ENCODE results near the gene SLC34A3.
"Not testable (repeated sequence)": the region's sequence is repeated elsewhere in the genome, so short reads cannot be mapped to it uniquely, and the experiment has no call there.

SLC34A3 gene

GRCh38 chr9:137229903-137230704 lies 597 bp upstream of the SLC34A3 start:
- DNase-seq, result no peak

- DNase-seq, result no peak
Measured at GRCh38 chr9:137231372-137232039, 805 bp downstream of the SLC34A3 start.

GRCh38 chr9:137232101-137232500 lies 1.4 kb downstream of the SLC34A3 start:
- DNase-seq, result no peak

GRCh38 chr9:137232510-137232909 lies 1.8 kb downstream of the SLC34A3 start:
- DNase-seq, result no peak

GRCh38 chr9:137233143-137233980 lies 2.7 kb downstream of the SLC34A3 start:
- DNase-seq, result no peak

- DNase-seq, result no peak
Measured at GRCh38 chr9:137234055-137234697, 3.5 kb downstream of the SLC34A3 start.

- no peak for DNase-seq
Measured at GRCh38 chr9:137234758-137235423, 4.2 kb downstream of the SLC34A3 start.

GRCh38 chr9:137235424-137236237 lies 4.9 kb downstream of the SLC34A3 start:
- DNase-seq, result no peak

GRCh38 chr9:137236238-137236935 lies 5.7 kb downstream of the SLC34A3 start:
- DNase-seq, result peak; percentile 89 to 94 (median 90)

- no peak for DNase-seq
Measured at GRCh38 chr9:137236936-137237421, 6.3 kb downstream of the SLC34A3 start.

- no peak for DNase-seq
Measured at GRCh38 chr9:137237759-137238726, 7.3 kb downstream of the SLC34A3 start.

- DNase-seq, result not testable (repeated sequence)
Measured at GRCh38 chr9:137239541-137240200, 9.0 kb downstream of the SLC34A3 start.

- peak; percentile 86 to 95 (median 91) for DNase-seq
Measured at GRCh38 chr9:137240318-137240840, 9.7 kb downstream of the SLC34A3 start.

GRCh38 chr9:137240841-137241489 lies 10.3 kb downstream of the SLC34A3 start, which contains the start of gene TUBB4B:
TUBB4B (plus strand) TSS chr9:137241287; CDS start chr9:137241361, 74 bp downstream.
- peak; percentile 99 to 100 (median 99) for DNase-seq

- peak; percentile 69 to 88 (median 78) for DNase-seq
Measured at GRCh38 chr9:137241490-137242268, 11.0 kb downstream of the SLC34A3 start.

All from suppressor macrophage (primary cell).